GM12891 (cell line): ENCODE measurements around the gene SNTA1.

Experiments used
- POLR2A ChIP-seq: IDR thresholded peaks from 2 replicates; pipeline ENCODE4 v1.6.1; 2011; ENCODE audit warnings: low read depth, low read length, control low read depth
- POLR2AphosphoS5 ChIP-seq: IDR thresholded peaks from 2 replicates; pipeline ENCODE4 v1.6.1; 2011; ENCODE audit warnings: low read depth, low read length, control low read depth

GRCh38 chr20:33482581-33482980, 39.0 kb upstream of the SNTA1 start:
- TF ChIP-seq POLR2A (no peak), POLR2AphosphoS5 (no peak)
